ENCODE measurements around the gene PDE9A.

- no peak for TF ChIP-seq POLR2A (IDR thresholded peaks at IDR 0.05)
- TF ChIP-seq, protein P1, sequence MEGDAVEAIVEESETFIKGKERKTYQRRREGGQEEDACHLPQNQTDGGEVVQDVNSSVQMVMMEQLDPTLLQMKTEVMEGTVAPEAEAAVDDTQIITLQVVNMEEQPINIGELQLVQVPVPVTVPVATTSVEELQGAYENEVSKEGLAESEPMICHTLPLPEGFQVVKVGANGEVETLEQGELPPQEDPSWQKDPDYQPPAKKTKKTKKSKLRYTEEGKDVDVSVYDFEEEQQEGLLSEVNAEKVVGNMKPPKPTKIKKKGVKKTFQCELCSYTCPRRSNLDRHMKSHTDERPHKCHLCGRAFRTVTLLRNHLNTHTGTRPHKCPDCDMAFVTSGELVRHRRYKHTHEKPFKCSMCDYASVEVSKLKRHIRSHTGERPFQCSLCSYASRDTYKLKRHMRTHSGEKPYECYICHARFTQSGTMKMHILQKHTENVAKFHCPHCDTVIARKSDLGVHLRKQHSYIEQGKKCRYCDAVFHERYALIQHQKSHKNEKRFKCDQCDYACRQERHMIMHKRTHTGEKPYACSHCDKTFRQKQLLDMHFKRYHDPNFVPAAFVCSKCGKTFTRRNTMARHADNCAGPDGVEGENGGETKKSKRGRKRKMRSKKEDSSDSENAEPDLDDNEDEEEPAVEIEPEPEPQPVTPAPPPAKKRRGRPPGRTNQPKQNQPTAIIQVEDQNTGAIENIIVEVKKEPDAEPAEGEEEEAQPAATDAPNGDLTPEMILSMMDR (IDR thresholded peaks at IDR 0.05): no peak
Measured at GRCh38 chr21:42644223-42645208, 8.9 kb upstream of the PDE9A start.
